ENCODE data around the gene RELB.

RELB gene

DNA sequence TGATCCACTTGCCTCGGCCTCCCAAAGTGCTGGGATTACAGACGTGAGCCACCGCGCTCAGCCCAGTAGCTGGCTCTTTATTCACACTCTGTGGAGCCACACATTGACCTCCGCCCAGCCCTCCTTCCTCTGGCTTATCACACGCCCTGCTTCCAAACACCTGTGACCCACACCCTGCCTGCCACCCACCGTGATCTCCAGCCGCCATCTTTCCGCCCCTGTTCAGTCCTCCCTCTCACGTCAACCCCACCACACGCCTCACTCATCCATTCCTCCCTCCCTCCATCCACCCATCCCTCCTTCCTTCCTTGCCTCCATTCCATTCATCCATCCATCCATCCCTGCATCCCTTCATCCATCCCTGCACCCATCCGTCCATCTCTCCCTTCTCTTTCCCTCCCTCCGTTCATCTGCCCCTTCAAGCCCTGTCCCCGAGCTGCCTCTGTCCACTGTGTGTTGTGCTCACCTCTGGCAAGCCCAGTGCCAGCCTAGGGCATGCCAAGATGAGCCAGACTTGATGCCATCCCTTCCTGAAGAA is 57.4 kb downstream of the RELB start:
- Mint-ChIP-seq H3K4me3 (no peak overlapping the region), H3K27me3 (no peaks in the 10 kb centered on the region), H3K27ac (ENCODE audit: low read depth) (no peak overlapping the region), H3K4me1 (peaks cover 17% of the 10 kb centered on the region), H3K9me3 (no peaks in the 10 kb centered on the region), H3K36me3 (ENCODE audit: insufficient read depth) (peaks cover 51% of the 10 kb centered on the region)
- DNase-seq (ENCODE audit: low spot score in 2 of 2): no peak
- ATAC-seq (replicated peaks; ENCODE audit: extremely low read depth, poor library complexity, severe bottlenecking): no peak

DNA sequence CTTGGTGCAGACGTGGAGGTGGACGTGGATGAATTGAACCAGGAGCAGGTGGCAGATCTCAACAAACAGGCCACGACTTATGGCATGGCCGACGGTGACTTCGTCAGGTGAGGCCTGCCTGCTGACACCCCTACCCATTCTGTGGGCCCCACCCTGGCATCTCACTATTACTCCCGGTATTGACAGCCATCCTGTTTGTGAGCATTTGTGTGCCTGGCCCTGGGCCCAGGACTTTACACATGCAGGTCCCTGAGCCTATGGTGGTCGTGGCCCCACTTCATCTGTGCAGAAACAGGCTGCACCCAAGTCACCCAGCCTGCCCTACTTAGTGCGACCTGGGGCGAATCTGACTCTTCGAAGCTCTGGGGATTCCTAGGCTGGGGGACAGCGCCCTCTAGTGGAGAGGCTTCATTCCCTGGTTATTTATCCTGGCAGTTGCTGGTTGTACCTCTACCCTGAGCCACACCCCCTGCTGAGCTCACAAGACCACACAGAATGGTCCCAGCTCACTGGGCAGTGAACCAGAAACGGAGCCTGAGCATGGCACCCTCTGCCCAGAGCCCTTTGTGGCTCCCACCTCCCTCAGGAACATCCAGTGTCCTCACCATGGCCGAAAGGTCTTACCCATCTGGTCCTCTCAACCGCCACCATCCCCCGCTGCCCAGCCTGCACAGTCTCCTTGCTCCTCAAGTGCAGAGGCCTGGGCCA is 58.1 kb downstream of the RELB start:
- DNase-seq (ENCODE audit: low spot score in 2 of 2) (peak; percentile 81 to 90), ATAC-seq (replicated peaks; ENCODE audit: extremely low read depth, poor library complexity, severe bottlenecking) (peak; percentile 91)
- H3K27me3 Mint-ChIP-seq: no peaks in the 10 kb centered on the region
- peaks cover 48% of the 10 kb centered on the region for H3K36me3 Mint-ChIP-seq (ENCODE audit: insufficient read depth)
- H3K4me3 Mint-ChIP-seq: peak overlapping the region; percentile 25
- peaks cover 17% of the 10 kb centered on the region for H3K4me1 Mint-ChIP-seq
- H3K9me3 Mint-ChIP-seq: no peaks in the 10 kb centered on the region
- H3K27ac Mint-ChIP-seq (ENCODE audit: low read depth): peak overlapping the region; percentile 79

DNA sequence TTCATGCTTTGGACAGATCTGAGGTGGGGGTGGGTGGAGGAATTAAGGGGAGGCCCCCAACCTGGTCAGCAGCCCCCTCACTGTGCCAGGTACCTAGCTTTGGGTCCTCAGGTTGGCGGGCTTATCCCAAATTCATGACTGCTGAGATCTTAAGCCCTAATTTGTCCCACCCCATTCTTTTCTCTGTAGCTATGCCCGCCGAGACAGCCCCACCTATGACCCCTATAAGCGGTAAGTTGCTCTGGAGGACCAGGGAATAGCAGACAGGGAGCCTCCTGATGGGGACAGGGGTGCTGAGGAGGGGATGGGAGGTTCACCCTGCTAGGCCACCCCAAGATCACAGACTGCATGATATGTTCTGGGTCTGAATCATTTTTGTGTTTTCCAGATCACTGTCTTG is 60.7 kb downstream of the RELB start:
- H3K4me3 Mint-ChIP-seq: no peak overlapping the region
- H3K27me3 Mint-ChIP-seq: no peaks in the 10 kb centered on the region
- H3K27ac Mint-ChIP-seq (ENCODE audit: low read depth): no peak overlapping the region
- no peaks in the 10 kb centered on the region for H3K9me3 Mint-ChIP-seq
- DNase-seq (ENCODE audit: low spot score in 2 of 2) (no peak), ATAC-seq (replicated peaks; ENCODE audit: extremely low read depth, poor library complexity, severe bottlenecking) (no peak)
- peaks cover 12% of the 10 kb centered on the region for H3K4me1 Mint-ChIP-seq
- H3K36me3 Mint-ChIP-seq (ENCODE audit: insufficient read depth): peaks cover 59% of the 10 kb centered on the region

DNA sequence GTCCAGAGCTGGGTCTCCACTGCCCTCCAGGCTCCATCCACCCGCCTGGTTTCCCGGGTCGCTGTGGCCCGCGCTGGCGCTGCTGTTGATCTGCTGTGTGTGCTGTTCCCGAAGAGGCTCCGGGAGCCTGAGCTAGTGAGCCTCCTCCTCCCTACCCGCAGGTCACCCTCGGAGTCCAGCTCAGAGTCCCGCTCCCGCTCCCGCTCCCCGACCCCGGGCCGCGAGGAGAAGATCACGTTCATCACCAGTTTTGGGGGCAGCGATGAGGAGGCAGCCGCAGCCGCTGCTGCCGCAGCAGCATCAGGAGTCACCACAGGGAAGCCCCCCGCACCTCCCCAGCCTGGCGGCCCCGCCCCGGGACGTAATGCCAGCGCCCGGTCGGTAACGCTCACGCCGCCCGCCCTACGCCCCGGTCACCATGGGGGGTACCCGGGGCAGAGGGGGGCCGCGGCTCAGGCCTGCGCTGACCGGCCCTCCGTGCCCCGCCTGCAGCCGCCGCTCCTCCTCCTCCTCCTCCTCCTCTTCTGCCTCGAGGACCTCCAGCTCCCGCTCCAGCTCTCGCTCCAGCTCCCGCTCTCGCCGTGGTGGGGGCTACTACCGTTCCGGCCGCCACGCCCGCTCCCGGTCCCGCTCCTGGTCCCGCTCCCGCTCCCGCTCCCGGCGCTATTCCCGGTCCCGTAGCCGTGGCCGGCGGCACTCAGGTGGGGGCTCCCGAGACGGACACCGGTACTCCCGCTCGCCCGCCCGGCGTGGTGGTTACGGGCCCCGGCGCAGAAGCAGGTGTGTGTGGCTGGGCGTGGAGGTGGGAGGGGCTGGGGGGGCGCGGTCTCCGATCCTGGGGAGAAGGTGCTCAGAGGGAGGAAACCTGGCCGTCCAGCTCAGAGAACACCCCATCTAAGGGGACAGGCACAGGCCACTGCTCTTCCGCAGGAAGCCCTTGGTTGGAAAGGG is 62.9 kb downstream of the RELB start:
- H3K27me3 Mint-ChIP-seq: no peaks in the 10 kb centered on the region
- no peaks in the 10 kb centered on the region for H3K9me3 Mint-ChIP-seq
- ATAC-seq (replicated peaks; ENCODE audit: extremely low read depth, poor library complexity, severe bottlenecking): no peak
- DNase-seq (ENCODE audit: low spot score in 2 of 2): no peak
- H3K4me3 Mint-ChIP-seq: no peak overlapping the region
- H3K4me1 Mint-ChIP-seq: peaks cover 12% of the 10 kb centered on the region
- H3K27ac Mint-ChIP-seq (ENCODE audit: low read depth): peak overlapping the region; percentile 78
- peaks cover 53% of the 10 kb centered on the region for H3K36me3 Mint-ChIP-seq (ENCODE audit: insufficient read depth)

DNA sequence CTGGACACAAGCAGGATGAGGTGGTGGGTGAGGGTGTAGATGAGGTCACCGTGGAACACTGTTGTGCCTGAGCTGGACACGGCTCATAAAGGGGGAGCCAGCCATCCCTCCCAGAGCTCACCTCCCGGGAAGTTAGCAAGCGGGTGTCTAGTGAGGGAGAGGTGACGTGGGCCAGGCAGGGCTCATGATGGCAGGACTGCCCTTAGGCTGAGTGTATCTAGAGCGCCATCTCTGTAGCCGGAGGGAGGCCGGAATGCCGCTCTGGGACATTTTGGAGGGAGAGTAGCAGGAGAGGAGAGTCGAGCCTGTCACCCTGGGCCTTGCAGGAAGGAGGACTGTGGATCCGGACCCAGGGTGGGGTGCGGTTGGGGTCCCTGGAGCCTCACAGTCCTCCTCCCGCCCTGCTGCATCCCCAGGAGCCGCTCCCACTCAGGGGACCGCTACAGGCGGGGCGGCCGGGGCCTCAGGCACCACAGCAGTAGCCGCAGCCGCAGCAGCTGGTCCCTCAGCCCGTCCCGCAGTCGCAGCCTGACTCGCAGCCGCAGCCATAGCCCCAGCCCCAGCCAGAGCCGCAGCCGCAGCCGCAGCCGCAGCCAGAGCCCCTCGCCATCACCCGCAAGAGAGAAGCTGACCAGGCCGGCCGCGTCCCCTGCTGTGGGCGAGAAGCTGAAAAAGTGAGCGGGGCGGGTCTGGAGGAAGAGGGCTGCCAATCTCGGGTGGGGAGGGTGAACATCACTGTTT is 65.8 kb downstream of the RELB start:
- Mint-ChIP-seq H3K4me3 (no peak overlapping the region), H3K27ac (ENCODE audit: low read depth) (peak overlapping the region; percentile 32), H3K9me3 (no peaks in the 10 kb centered on the region), H3K4me1 (no peaks in the 10 kb centered on the region), H3K27me3 (no peaks in the 10 kb centered on the region), H3K36me3 (ENCODE audit: insufficient read depth) (peaks cover 48% of the 10 kb centered on the region)
- ATAC-seq (replicated peaks; ENCODE audit: extremely low read depth, poor library complexity, severe bottlenecking) (no peak), DNase-seq (ENCODE audit: low spot score in 2 of 2) (no peak)

DNA sequence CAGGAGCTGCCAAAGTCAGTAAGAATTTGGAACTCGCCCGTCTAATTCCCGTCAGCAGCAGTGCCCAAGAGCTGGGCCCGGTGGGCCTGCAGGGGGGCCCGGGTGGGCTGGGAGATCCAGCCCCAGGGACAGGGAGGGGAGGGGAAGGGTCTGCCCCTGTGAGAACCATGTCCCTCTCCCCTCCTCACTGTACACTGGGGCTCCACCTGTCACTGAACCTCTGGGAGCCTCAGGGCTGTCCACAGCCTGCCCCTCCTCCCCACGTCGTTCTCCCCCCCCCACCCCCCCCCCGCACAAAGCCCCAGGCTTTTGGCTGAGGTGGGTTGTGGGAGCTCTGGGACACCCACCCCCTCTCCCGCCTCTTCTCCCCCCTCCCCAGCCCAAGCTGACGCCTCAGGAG is 66.8 kb downstream of the RELB start:
- Mint-ChIP-seq H3K36me3 (ENCODE audit: insufficient read depth) (peaks cover 44% of the 10 kb centered on the region), H3K4me3 (no peak overlapping the region), H3K27ac (ENCODE audit: low read depth) (no peak overlapping the region), H3K27me3 (no peaks in the 10 kb centered on the region), H3K9me3 (no peaks in the 10 kb centered on the region), H3K4me1 (peaks cover 4% of the 10 kb centered on the region)
- ATAC-seq (replicated peaks; ENCODE audit: extremely low read depth, poor library complexity, severe bottlenecking) (no peak), DNase-seq (ENCODE audit: low spot score in 2 of 2) (no peak)

DNA sequence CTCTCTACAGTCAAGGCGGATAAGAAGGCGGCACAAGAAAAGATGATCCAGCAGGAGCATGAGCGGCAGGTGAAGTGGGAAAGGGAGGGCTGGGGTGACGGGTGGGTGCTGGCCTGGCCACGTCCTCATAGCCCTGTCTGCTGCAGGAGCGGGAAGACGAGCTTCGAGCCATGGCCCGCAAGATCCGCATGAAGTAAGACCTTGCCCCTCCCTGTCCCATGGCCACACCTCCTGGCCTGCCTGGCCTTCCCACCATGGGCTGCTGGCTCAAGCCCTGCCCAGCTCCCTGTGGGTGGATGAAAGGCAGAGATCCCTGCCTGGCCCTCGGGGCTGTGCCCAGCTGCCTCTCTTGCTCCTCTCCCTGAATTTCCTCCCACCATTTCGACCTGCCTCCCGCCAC is 67.8 kb downstream of the RELB start:
- no peak for DNase-seq (ENCODE audit: low spot score in 2 of 2)
- Mint-ChIP-seq H3K4me1 (peaks cover 5% of the 10 kb centered on the region), H3K36me3 (ENCODE audit: insufficient read depth) (peaks cover 37% of the 10 kb centered on the region), H3K9me3 (no peaks in the 10 kb centered on the region), H3K27me3 (no peaks in the 10 kb centered on the region), H3K27ac (ENCODE audit: low read depth) (no peak overlapping the region), H3K4me3 (no peak overlapping the region)
- ATAC-seq (replicated peaks; ENCODE audit: extremely low read depth, poor library complexity, severe bottlenecking): no peak

DNA sequence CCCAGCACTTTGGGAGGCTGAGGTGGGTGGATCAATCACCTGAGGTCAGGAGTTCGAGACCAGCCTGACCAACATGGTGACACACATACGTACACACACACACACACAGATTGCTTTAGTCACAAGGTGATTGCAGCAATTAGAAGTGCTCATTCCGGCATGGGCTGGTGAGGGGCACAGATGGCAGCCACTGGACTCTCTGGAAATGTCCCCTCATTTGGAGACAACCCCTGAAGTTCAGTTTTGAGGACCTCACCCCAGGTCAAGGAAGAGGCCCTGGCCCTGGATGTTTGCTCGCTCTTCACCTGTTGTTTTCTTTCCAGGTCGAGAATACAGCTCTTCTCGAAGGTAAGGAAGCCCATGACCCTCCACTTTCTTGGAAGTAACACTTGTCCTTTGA is 69.0 kb downstream of the RELB start:
- ATAC-seq (replicated peaks; ENCODE audit: extremely low read depth, poor library complexity, severe bottlenecking) (no peak), DNase-seq (ENCODE audit: low spot score in 2 of 2) (no peak)
- Mint-ChIP-seq H3K9me3 (no peaks in the 10 kb centered on the region), H3K36me3 (ENCODE audit: insufficient read depth) (peaks cover 31% of the 10 kb centered on the region), H3K4me3 (no peak overlapping the region), H3K27ac (ENCODE audit: low read depth) (no peak overlapping the region), H3K4me1 (peaks cover 11% of the 10 kb centered on the region), H3K27me3 (no peaks in the 10 kb centered on the region)

DNA sequence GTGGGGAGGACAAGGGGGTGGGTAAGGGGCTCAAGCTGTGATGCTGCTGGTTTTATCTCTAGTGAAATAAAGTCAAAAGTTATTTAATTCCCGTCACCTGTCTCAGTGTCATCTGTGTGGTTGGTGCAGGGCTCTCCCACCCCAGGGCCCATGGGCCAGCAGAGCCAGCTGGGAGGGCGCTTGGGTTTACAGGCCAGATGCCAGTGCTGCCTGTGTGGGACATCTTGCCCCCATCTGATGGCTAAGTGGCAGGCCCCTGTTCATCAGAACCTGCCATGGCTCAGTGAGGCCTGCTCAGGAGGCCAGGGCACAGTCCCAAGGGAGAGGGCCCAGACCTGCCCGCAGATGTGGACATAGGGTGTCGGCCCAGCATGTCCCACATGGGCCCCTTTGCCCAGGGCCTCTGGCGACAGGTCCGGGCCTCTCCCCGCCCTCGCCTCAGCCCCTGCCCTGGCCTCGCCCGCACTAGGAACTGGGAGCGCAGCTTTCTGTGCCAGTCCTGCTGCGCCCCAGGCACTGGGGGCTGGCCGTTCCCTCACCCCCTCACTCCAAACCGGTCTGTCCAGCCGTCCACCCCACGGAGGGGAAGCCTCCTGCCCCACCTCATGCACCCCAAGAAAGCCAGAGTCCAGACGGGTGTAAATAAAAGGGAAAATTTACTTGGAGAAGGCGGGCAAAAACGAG is 69.7 kb downstream of the RELB start:
- peaks cover 25% of the 10 kb centered on the region for H3K36me3 Mint-ChIP-seq (ENCODE audit: insufficient read depth)
- DNase-seq (ENCODE audit: low spot score in 2 of 2) (no peak), ATAC-seq (replicated peaks; ENCODE audit: extremely low read depth, poor library complexity, severe bottlenecking) (no peak)
- no peaks in the 10 kb centered on the region for H3K9me3 Mint-ChIP-seq
- no peaks in the 10 kb centered on the region for H3K27me3 Mint-ChIP-seq
- peaks cover 11% of the 10 kb centered on the region for H3K4me1 Mint-ChIP-seq
- no peak overlapping the region for H3K4me3 Mint-ChIP-seq
- H3K27ac Mint-ChIP-seq (ENCODE audit: low read depth): no peak overlapping the region

DNA sequence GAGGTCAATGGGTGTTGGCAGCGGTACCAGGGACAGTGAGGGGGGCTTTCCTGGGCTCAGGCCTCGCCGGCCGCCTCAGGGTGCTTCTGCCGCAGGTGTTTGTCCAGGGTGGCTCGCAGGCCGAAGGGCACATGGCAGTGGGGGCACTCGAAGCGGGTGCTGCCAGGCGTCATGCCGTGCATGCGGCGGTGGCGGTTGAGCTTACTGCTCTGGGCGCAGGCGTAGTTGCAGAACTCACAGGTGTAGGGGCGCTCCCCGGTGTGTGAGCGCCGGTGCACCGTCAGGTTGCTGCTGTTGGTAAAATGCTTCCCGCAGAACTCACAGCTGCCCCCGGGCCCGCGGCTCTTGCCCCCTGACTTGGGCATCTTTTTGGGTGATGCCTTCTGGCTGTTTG is 70.3 kb downstream of the RELB start:
- no peak overlapping the region for H3K27ac Mint-ChIP-seq (ENCODE audit: low read depth)
- no peak for ATAC-seq (replicated peaks; ENCODE audit: extremely low read depth, poor library complexity, severe bottlenecking)
- peaks cover 13% of the 10 kb centered on the region for H3K4me1 Mint-ChIP-seq
- H3K9me3 Mint-ChIP-seq: no peaks in the 10 kb centered on the region
- H3K4me3 Mint-ChIP-seq: no peak overlapping the region
- peaks cover 24% of the 10 kb centered on the region for H3K36me3 Mint-ChIP-seq (ENCODE audit: insufficient read depth)
- DNase-seq (ENCODE audit: low spot score in 2 of 2): no peak
- no peaks in the 10 kb centered on the region for H3K27me3 Mint-ChIP-seq

DNA sequence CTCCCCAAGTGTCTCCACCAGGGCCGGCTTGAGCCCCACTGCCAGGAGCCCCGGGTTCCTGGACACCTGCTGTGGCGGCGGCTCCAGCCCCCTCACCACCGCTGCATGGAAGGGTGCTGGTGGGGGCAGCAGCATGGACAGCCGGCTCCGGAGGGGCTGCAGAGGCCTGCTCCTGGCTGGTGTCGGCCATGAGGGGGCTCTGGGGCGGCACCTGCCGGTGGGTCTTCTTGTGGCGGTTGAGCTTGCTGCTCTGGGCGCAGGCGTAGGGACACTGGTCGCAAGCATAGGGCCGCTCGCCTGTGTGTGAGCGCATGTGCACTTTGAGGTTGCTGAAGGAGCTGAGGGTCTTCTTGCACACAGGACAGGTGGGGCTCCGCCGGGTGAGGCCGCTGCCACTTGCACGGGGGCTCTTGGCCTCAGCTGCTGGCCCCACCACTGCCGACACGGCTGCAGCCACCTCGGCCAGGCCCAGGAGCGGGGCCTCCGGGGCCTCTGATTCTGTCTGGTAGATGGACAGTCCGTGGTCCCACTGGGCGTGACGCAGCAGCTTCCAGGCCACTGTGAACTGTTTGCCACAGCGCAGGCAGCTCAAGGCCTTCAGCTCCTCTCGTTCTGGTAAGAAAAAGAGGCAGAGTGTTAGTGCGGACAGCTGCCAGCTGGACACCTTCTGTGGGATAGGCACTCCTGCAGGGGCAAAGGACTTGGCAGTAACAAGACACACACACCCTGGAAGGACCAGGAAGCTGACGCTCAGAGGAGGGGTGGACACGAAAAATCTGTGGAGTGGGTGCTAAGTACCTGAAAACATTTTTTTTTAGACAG is 70.9 kb downstream of the RELB start:
- ATAC-seq (replicated peaks; ENCODE audit: extremely low read depth, poor library complexity, severe bottlenecking) (no peak), DNase-seq (ENCODE audit: low spot score in 2 of 2) (no peak)
- Mint-ChIP-seq H3K4me1 (peaks cover 19% of the 10 kb centered on the region), H3K27ac (ENCODE audit: low read depth) (no peak overlapping the region), H3K9me3 (no peaks in the 10 kb centered on the region), H3K27me3 (no peaks in the 10 kb centered on the region), H3K4me3 (no peak overlapping the region), H3K36me3 (ENCODE audit: insufficient read depth) (peaks cover 21% of the 10 kb centered on the region)
